Stimulated activated naive CD8-positive, alpha-beta T cell treated with anti-CD3 and anti-CD28 coated beads, Interleukin-15, Interleukin-2, amounts not matched to agents 100 U/mL and 50 U/mL, for 24 hours (primary cell): ENCODE data around the gene TP53TG5.
A peak's percentile ranks its signal among the peaks of the same experiment; 100 is the strongest.

Experiments
- ATAC-seq: fragments of 150-1000 bp; cut with Tn5 transposase; one replicate; pipeline ENCODE4 v1.10.0; 2021
- DNase-seq: peaks from one replicate; pipeline ENCODE4 v3.0.0; 2021

Gene TP53TG5

GRCh38 chr20:45345104-45345936 is 32.8 kb downstream of the TP53TG5 start:
- ATAC-seq (no peak), DNase-seq (no peak)

DNA sequence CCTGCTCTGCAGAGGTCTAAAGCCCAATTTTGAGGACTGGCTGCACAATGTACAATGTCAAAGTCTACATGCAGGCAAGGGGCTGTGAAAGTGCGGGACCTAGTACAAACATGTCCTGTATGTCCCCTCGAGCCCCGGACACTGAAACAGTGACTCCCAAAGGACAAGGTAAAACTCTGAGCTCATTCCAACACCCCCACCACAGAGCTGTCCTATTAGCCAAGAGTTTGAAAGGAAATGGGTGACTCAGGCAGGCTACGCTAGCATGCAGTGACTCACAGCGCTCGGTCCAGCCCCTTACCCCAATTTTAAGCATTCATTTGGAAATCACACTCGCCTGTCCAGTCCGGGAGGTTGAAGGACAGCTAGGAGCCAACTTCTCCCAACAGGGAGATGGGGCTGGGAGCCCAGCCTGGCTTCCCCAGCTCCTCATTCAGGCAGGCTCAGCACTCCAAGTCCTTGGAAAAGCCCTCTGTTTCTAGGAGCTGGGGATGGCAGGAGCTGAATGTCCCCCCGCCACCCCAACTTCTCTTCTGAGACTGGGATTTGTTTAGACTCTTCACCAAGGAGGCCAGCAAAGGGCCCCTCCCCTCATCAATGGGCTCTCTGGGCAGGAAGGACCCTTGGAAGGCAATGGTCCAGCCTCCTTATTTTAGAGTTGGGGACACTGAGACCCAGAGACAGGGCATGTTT is 33.8 kb downstream of the TP53TG5 start:
- no peak for DNase-seq
- ATAC-seq = no peak

GRCh38 chr20:45343532-45344167 is 34.5 kb downstream of the TP53TG5 start:
- ATAC-seq (no peak), DNase-seq (no peak)

GRCh38 chr20:45342855-45343531 is 35.1 kb downstream of the TP53TG5 start:
- ATAC-seq (no peak), DNase-seq (no peak)

- peak; percentile 25 for ATAC-seq
Observed at GRCh38 chr20:45341939-45342854, 35.9 kb downstream of the TP53TG5 start.

GRCh38 chr20:45341579-45341938 is 36.6 kb downstream of the TP53TG5 start:
- ATAC-seq (no peak), DNase-seq (no peak)

More at GRCh38 chr20:45341939-45342854, 35.9 kb downstream of the TP53TG5 start:
- no peak for DNase-seq

DNA sequence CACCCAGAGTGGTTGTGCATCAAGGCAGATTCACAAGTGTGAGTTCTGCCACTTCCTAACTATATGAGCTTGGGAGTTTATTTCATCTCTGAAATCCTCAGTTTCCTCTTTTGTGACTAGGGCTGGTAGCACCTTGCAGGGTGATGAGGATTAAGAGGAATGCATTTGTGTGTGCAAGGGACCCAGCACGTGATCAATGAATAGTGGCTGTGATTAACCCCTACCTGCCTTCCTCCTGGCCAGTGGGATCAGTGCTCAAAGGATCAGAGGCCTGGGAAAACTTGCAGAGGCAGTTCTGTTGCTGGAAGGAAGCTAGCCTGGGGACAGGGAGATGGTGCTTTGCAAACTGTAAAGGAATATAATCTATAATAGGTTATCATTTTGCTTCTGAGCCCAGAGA is 37.2 kb downstream of the TP53TG5 start:
- ATAC-seq (no peak), DNase-seq (no peak)

- ATAC-seq (no peak), DNase-seq (no peak)
Observed at GRCh38 chr20:45340236-45340847, 37.8 kb downstream of the TP53TG5 start.

DNA sequence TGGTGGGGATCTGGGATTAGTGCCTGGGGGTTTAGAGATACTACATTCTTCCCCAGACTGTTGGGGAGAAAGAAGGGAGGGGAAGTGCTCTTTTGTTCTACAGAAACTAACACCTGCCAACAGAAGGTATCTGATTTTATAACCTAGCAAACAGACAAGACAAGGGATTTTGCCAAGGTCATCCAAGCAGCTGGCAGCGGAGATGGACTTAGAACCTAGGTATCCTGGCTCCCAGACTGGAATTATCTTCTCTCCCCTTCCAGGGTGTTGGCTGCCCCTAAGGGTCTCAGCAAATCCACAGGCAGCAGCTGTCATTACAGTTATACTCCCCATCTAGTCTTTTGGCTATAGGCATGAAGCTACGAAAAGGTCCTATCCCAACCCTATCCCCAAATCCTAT is 38.3 kb downstream of the TP53TG5 start:
- DNase-seq = no peak

DNA sequence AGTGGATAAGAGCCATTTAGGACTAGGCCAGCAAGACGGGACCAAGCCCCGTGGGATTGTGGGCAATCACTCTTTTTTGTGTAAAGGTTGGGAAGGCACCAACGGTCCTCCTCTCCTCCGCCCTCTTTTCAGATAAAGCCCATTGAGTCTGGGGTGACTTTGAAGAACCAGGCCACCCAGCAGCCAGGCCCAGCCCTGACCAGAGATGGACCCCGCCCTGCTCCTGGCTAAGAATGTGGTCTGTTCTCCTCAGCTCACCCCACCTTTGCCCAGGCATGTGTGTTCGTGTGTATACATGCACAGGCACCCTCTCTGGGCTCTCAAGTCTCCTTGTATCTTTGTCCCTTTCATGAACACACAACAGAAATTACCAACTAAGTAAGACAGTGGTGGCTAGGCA is 39.0 kb downstream of the TP53TG5 start:
- ATAC-seq (no peak), DNase-seq (no peak)

More for the DNA sequence above, 38.3 kb downstream of the TP53TG5 start:
- ATAC-seq = no peak

DNA sequence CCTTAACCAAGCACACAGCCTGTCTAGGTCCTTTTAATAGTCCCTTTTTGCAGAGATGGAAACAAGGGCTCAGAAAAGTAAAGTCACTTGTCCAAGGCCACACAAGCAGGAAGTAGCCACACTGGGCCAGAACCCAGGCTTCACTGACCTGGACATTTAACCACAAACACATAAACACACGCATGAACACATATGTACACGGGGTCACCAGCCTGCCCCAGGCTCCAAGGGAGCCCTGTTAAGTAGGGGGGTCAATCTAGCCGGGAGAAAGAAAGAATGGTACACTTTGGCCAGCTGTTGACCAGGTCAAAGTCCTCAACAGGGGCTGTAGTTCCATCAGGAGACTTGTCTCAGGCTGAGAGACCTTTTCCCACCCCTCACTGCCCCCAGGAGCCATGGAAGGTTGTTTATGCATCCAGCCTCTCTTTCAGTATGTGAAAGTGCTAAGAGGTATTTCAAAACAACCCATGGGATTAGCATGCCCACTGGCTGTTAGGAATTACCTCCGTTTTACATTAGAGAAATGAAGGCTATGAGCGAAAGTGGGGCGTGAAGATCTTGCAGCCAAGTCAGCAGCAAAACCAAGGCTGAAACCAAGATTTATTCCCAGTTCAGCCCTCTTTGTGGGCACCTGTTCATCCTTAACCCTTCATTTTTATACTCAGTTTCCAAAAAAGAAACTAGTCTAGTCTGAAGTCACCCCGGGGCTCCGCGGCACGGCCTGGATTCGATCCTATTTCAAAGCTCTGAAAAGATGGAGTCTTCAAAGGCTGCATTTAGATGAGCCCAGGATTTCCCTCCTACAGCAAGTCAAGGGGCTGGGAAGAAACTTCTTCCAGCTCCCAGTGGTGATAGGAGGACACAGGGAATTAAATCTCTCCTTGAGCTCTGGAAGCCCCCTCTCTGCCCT is 39.7 kb downstream of the TP53TG5 start:
- DNase-seq = no peak
- ATAC-seq = no peak

GRCh38 chr20:45337367-45338120 is 40.6 kb downstream of the TP53TG5 start:
- ATAC-seq = no peak
- DNase-seq = no peak

- DNase-seq (no peak), ATAC-seq (no peak)
Observed at GRCh38 chr20:45336530-45337366, 41.4 kb downstream of the TP53TG5 start.

GRCh38 chr20:45330476-45330875 is 47.6 kb downstream of the TP53TG5 start:
- no peak for DNase-seq

DNA sequence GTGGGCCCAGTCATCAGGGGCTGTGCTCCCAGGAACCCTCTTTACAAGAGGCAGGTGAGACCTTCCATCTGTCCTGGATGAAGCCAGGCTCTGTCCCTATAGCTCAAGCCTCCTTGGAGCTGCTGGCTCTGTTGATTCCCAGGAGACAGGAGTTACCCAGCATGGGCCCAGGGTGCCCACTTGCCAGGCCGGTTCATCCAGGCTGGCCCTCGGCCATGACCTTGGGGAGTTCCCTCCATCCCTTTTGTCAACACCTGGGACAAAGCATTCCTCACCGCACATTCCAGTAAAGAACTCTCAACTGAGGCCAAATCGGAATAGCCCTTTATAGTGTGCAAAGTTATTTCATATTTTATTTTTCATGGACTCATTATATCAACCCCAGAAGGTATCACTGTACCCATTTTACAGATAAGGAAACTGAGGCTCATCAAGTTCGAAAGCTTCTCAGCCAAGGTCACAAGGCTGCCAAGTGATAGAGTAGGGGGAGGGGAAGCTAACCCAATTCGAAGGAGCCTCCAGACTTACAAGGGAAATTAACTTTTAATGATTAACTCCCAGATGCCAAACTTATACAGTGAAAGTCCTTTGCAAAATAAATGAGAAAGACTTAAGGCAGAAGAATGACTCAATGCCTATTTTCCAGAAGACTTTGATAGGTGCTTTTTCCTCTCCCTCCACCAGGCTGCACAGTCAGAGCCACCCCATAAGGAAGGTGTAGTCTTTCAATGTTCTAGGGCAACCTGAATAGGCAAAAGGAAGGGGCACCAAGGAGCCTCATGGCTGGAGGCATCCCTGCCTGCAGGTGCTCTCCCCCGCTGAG is 48.4 kb downstream of the TP53TG5 start:
- no peak for DNase-seq
- no peak for ATAC-seq

More at GRCh38 chr20:45330476-45330875, 47.6 kb downstream of the TP53TG5 start:
- no peak for ATAC-seq

DNA sequence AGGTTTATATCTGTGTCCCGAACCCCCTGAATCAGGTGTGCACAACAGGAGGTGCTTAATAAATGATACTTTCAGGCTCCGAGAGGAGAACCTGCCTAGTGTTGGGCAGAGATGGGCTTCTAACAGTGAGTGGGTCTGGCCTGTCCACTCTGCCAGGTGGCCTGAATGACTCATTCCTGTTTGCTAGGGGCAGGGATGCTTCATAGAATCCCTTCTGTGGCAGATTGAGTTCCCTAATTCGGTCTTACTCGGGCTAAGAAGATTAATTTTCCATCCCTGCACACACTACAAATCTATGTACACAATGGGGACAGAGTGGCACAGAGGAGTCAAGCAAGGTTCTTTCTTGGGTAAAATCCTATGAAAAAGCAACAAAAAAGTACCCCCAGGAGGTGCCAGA is 49.7 kb downstream of the TP53TG5 start:
- no peak for ATAC-seq

DNA sequence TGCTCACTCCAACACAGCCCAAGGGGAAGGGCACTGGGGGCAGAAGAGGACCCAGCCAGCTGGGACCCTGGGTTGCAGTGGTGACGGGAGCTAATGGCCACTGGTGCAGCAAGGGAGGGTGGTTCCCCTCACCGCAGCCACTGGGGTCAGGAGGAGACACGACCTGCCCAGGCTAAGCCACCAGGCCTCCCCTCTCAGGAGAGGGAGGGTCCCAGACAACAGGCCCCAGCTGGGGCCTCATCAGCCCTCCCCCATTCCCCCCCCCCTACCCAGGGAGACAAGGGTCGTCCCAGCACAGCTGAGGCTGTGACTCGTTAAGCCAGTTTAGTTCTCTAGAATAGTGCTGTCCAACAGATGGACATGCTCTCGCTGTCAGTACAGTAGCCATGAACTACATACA is 52.8 kb downstream of the TP53TG5 start:
- DNase-seq (no peak), ATAC-seq (no peak)

More for the DNA sequence above, 49.7 kb downstream of the TP53TG5 start:
- no peak for DNase-seq
